IPS-15b (cell line): Measurements from ENCODE around the gene DUSP28.

Experiments
- H3K27me3 ChIP-seq: one replicate; pipeline ENCODE4 v1.6.1; 2013; ENCODE audit warnings: low read length; ENCODE audit not compliant: control insufficient read depth, insufficient read depth
- H3K36me3 ChIP-seq: one replicate; pipeline ENCODE4 v1.6.1; 2013; ENCODE audit warnings: low read length; ENCODE audit not compliant: control insufficient read depth, insufficient read depth
- H3K4me1 ChIP-seq: one replicate; pipeline ENCODE4 v1.6.1; 2013; ENCODE audit warnings: mild to moderate bottlenecking, low read length; ENCODE audit not compliant: control insufficient read depth, insufficient read depth
- H3K4me3 ChIP-seq: one replicate; pipeline ENCODE4 v1.5.1; 2013; ENCODE audit warnings: low read depth, low read length
- H3K9ac ChIP-seq: one replicate; pipeline ENCODE4 v1.6.1; 2013; ENCODE audit warnings: low read depth, mild to moderate bottlenecking, low read length
- H3K9me3 ChIP-seq: one replicate; pipeline ENCODE4 v1.6.1; 2013; ENCODE audit warnings: mild to moderate bottlenecking, low read length; ENCODE audit not compliant: control insufficient read depth, insufficient read depth

DUSP28 gene

DNA sequence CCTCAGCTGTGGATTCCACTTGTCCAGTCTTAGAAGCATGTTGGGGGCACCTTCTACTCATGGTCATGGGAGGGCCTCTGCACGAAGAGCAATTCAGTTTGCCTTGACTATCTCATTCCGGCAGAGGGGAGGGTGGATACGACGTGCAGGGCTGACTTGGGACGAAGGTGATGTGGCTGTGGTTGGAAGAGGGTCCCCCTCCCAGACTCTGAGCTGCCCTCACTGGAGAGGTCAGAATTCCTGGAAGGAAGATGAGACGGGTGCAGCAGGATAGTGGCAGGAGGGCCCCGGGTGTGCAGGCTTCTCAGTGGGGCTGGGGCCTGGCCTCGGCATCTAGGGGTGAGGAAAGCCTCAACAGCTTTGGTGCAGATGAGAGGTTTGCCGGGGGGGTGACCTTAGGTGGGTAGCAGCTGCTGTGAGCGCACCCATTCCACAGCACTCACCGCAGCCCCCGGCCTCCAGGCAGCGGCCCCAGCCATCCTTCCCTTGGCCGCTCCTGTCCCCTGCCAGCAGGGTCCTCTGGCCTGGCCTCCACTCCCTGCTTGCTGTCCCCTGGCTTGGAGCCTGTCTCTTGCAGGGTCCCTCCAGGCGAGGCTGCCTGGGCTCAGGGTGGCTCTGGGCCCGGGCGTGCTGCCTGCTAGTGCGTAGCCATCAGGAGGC is 11.3 kb downstream of the DUSP28 start:
- H3K9me3 ChIP-seq = no peaks in the 10 kb centered on the region
- H3K4me3 ChIP-seq = no peak overlapping the region
- H3K27me3 ChIP-seq = peaks cover 28% of the 10 kb centered on the region
- H3K36me3 ChIP-seq = no peaks in the 10 kb centered on the region
- peaks cover 6% of the 10 kb centered on the region for H3K4me1 ChIP-seq
- H3K9ac ChIP-seq = no peak overlapping the region

DNA sequence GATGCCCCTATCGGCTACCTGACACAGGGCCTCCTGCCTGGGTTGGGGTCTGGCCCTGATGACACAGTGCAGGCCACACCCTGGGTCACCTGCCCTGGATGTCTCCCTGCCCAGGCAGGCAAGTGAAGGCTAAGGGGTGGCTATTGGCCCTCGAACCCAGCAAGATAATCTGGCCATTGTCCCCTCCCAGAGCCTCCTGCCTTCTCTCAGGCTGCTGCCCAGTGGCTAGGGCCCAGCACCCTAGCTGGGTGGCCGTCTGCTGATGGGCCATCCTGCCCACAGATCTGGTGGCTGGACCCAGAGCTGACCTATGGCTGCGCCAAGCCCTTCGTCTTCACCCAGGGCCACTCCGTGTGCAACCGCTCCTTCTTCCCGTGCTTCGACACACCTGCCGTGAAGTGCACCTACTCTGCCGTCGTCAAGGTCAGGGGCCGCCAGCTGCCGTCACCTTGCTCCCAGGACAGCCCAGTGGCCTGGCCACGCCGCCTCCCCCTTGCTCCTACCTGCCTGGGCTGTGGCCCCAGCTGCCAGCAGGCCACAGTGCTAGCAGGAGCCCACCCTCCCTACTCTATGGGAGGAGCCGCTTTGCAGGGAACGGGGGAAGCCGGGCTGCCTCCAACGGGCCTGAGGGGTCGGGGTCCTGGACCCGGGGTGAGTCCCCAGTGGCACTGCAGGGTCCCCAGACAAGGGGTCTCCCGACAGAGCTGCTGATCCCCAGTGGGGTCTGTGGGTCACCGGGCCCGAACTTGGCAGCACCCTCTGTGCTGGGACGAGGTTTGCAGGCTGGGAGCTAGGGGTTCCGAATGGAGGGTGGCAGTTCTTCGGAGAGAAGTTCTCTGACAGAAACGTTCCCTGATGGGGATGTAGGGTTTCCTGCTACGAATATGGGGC is 12.2 kb downstream of the DUSP28 start:
- Histone ChIP-seq H3K36me3 (no peaks in the 10 kb centered on the region), H3K27me3 (peaks cover 20% of the 10 kb centered on the region), H3K4me1 (peaks cover 3% of the 10 kb centered on the region), H3K9me3 (no peaks in the 10 kb centered on the region), H3K4me3 (no peak overlapping the region), H3K9ac (no peak overlapping the region)

DNA sequence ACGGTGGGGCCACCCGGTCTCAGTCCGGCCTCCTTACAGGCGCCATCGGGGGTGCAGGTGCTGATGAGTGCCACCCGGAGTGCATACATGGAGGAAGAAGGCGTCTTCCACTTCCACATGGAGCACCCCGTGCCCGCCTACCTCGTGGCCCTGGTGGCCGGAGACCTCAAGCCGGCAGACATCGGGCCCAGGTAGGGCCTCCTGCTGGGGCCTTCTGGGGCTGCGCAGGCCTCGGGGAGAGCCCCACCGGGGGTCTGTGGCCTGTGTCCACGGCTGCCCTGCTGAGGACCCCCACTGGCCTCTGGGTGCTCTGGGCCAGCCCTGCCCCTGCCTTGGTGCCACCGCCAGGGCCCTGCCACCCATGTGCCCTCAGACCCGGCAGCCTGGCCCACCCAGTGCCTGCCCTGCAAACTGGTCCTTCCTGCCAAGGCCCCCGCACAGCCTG is 12.9 kb downstream of the DUSP28 start:
- Histone ChIP-seq H3K27me3 (peaks cover 14% of the 10 kb centered on the region), H3K9me3 (no peaks in the 10 kb centered on the region), H3K4me3 (no peak overlapping the region), H3K4me1 (no peaks in the 10 kb centered on the region), H3K9ac (no peak overlapping the region), H3K36me3 (no peaks in the 10 kb centered on the region)

DNA sequence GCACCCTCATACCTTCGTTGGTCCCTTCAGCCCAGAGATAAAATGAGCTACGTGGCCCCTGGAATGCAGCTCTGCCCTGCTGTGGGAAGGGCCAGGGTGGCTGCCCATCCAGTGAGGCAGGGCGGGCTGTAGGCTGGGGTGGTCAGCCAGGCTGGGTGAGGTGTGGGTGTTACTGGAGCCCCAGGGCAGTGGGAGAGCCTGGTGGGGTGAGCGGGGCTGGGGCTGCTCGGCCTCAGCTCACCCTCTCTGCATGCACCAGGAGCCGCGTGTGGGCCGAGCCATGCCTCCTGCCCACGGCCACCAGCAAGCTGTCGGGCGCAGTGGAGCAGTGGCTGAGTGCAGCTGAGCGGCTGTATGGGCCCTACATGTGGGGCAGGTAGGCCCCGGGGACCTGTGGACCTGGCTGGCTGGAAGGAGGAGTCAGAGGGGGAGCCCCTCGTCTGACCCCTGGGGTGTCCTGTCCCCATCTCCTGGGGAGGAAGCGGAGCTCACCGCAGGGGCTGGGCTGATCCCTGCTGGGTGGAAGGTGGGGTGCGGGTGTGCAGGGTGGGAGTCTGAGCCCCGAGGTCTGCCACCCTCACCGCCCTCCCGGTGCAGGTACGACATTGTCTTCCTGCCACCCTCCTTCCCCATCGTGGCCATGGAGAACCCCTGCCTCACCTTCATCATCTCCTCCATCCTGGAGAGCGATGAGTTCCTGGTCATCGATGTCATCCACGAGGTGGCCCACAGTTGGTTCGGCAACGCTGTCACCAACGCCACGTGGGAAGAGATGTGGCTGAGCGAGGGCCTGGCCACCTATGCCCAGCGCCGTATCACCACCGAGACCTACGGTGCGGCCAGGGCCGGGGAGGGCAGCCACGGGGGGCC is 13.6 kb downstream of the DUSP28 start:
- no peaks in the 10 kb centered on the region for H3K9me3 ChIP-seq
- no peak overlapping the region for H3K9ac ChIP-seq
- H3K27me3 ChIP-seq = peaks cover 14% of the 10 kb centered on the region
- no peaks in the 10 kb centered on the region for H3K4me1 ChIP-seq
- no peaks in the 10 kb centered on the region for H3K36me3 ChIP-seq
- H3K4me3 ChIP-seq = no peak overlapping the region

DNA sequence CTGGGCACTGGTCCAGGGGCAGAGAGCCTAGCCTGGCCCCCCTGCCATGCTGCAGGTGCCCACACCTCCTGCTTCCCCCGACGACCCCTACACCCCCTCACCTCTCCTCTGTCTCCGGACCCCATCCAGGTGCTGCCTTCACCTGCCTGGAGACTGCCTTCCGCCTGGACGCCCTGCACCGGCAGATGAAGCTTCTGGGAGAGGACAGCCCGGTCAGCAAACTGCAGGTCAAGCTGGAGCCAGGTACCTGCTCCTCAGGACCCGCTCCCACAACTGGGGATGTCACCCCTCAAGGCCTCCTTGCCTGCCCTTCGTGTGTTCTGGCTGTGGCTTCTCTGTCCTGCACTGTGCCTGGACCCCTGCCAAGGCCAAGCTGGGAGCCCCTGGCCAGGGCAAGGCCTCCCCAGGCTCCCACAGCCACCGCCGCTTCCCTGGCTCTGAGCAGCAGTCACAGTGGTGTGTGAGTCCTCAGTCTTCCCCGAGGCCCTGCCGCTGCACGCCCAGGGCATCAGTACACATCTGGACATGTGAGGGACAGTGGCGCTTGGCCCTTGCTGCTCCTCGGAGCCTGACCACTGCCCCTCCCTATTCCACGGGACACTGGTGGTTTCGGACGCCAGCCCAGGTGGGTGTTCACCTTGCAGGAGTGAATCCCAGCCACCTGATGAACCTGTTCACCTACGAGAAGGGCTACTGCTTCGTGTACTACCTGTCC is 14.4 kb downstream of the DUSP28 start:
- Histone ChIP-seq H3K4me3 (no peak overlapping the region), H3K9ac (no peak overlapping the region), H3K4me1 (no peaks in the 10 kb centered on the region), H3K36me3 (no peaks in the 10 kb centered on the region), H3K9me3 (no peaks in the 10 kb centered on the region), H3K27me3 (peaks cover 9% of the 10 kb centered on the region)

DNA sequence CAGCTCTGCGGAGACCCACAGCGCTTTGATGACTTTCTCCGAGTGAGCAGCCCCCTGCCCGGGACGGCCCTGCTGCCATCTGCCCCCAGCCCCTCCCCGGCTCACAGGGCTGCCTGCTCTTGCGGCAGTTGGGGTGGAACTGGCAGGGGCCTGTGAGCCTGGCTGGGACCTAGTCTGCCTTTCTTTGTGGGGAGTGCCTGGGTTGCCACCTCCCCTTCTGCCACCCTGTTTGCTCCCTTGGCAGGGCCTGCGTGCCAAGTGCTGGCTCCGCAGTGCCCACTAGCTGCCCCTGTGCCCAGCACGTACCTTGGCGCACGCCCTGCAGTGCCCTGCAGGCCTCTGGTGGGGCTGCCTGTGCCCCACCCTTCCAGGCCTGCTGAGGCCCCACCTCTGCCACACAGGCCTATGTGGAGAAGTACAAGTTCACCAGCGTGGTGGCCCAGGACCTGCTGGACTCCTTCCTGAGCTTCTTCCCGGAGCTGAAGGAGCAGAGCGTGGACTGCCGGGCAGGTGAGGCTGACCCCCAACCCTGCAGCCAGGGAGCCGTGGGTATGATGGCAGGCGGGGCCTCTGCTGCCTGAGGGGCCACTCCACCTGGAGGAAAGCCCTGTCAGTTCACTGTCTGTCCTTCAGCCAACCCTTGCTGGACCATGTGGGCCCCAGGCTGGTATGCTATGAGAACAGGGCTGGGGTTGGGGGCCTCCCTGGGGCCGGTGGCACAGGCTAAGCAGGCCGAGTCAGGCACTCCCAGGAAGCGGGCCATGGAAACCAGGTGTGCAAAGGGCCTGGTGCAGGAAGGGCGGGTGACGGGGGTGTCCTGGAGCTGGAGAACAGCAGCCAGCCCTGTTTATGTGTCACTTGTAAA is 15.2 kb downstream of the DUSP28 start:
- H3K9ac ChIP-seq = no peak overlapping the region
- H3K36me3 ChIP-seq = no peaks in the 10 kb centered on the region

DNA sequence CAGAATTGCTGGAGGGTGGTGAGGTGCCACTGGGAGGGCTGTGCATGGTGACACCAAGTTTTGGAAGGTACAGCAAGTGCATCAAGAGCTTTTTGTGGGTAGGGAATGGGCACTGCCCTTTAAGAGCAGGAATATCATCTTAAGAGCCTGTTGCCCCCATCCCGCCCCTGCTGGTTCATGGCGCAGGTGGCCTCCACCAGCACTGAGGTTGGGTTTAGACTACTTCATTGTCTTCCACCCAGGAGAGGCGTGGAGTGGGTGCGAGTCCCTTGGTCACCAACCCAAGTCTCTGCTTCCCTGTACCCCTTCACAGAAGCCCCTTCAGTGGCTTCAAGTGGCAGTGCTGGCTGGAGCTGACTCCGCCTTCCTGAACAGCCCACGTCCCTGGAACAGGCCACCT is 15.9 kb downstream of the DUSP28 start:
- H3K36me3 ChIP-seq = no peaks in the 10 kb centered on the region
- H3K4me3 ChIP-seq = no peak overlapping the region
- no peaks in the 10 kb centered on the region for H3K27me3 ChIP-seq
- H3K9me3 ChIP-seq = no peaks in the 10 kb centered on the region
- no peak overlapping the region for H3K9ac ChIP-seq
- H3K4me1 ChIP-seq = no peaks in the 10 kb centered on the region

More for the DNA sequence above, 15.2 kb downstream of the DUSP28 start:
- peaks cover under 1% of the 10 kb centered on the region for H3K27me3 ChIP-seq
- H3K9me3 ChIP-seq = no peaks in the 10 kb centered on the region
- H3K4me1 ChIP-seq = no peaks in the 10 kb centered on the region
- no peak overlapping the region for H3K4me3 ChIP-seq

DNA sequence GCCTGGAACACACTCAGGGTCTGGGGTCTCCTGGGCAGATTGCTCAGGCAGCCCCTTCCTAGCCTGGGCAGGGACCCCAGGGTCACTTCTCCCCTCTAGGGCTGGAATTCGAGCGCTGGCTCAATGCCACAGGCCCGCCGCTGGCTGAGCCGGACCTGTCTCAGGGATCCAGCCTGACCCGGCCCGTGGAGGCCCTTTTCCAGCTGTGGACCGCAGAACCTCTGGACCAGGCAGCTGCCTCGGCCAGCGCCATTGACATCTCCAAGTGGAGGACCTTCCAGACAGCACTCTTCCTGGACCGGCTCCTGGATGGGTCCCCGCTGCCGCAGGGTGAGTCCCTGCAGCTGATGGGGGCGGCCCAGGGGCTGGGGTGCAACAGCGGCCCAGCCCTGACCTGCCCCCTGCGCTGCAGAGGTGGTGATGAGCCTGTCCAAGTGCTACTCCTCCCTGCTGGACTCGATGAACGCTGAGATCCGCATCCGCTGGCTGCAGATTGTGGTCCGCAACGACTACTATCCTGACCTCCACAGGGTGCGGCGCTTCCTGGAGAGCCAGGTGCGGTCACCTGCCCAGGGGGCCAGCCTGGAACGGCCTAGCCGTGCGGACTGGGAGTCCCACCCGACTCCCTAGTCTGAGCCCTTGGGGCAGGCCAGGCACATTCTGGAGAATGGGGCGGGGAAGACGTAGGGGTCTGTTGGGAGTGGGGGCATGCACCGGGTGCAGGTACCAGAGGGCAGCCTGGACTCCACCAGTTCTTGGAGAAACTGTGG is 16.5 kb downstream of the DUSP28 start:
- no peaks in the 10 kb centered on the region for H3K36me3 ChIP-seq
- H3K27me3 ChIP-seq = no peaks in the 10 kb centered on the region
- no peaks in the 10 kb centered on the region for H3K9me3 ChIP-seq
- H3K4me3 ChIP-seq = no peak overlapping the region
- H3K4me1 ChIP-seq = no peaks in the 10 kb centered on the region
- H3K9ac ChIP-seq = no peak overlapping the region

DNA sequence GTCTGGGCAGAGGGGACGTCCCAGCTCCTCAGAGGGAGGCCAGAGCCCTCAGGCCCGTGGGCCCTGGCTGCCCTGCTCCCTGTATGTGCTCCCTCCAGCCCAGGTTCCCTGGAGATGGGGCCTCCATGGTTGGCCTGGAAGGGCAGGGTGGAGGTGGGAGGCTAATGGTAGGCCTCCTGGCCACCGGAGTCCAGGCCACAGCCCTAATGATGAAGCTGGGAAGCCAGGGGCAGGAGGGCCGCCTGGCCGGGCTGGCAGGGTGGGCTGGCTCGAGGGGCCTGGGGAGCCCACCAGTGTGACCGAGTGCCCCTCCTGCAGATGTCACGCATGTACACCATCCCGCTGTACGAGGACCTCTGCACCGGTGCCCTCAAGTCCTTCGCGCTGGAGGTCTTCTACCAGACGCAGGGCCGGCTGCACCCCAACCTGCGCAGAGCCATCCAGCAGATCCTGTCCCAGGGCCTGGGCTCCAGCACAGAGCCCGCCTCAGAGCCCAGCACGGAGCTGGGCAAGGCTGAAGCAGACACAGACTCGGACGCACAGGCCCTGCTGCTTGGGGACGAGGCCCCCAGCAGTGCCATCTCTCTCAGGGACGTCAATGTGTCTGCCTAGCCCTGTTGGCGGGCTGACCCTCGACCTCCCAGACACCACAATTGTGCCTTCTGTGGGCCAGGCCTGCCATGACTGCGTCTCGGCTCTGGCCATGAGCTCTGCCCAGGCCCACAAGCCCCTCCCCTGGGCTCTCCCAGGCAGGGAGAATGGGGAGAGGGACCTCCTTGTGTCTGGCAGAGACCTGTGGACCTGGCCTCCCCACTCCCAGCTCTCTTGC is 17.3 kb downstream of the DUSP28 start:
- Histone ChIP-seq H3K36me3 (no peaks in the 10 kb centered on the region), H3K9me3 (no peaks in the 10 kb centered on the region), H3K27me3 (no peaks in the 10 kb centered on the region), H3K9ac (no peak overlapping the region), H3K4me1 (peaks cover 3% of the 10 kb centered on the region), H3K4me3 (no peak overlapping the region)
